Nephron progenitor cell (in vitro differentiated cells): ENCODE measurements around the gene ERVW-1.
"Not testable (repeated sequence)": the region's sequence is repeated elsewhere in the genome, so short reads cannot be mapped to it uniquely, and the experiment has no call there.

Experiments
- DNase-seq: peaks from one replicate; pipeline ENCODE4 v3.0.0; 2021
- H3K27ac Mint-ChIP-seq: 2 replicates; pipeline ENCODE4 v1.8.0; 2021; ENCODE audit warnings: mild to moderate bottlenecking, moderate library complexity, mixed read lengths
- H3K27me3 Mint-ChIP-seq: 2 replicates; pipeline ENCODE4 v1.8.0; 2021; ENCODE audit warnings: mild to moderate bottlenecking, low read depth, mixed read lengths; ENCODE audit not compliant: poor library complexity
- H3K36me3 Mint-ChIP-seq: 2 replicates; pipeline ENCODE4 v1.8.0; 2021; ENCODE audit warnings: low read depth, mixed read lengths
- H3K4me1 Mint-ChIP-seq: 2 replicates; pipeline ENCODE4 v1.8.0; 2021; ENCODE audit warnings: mixed read lengths
- H3K4me3 Mint-ChIP-seq: 2 replicates; pipeline ENCODE4 v1.8.0; 2021; ENCODE audit warnings: mild to moderate bottlenecking, moderate library complexity, mixed read lengths
- H3K9me3 Mint-ChIP-seq: 2 replicates; pipeline ENCODE4 v1.8.0; 2021; ENCODE audit warnings: mild to moderate bottlenecking, moderate library complexity, mixed read lengths
- TF ChIP-seq, protein P1 (sequence below): fragments of 200-600 bp; sonication (generic); IDR thresholded peaks from 2 replicates; pipeline ENCODE4 v1.5.0; 2021; ENCODE audit warnings: antibody characterized with exemption

Gene ERVW-1

GRCh38 chr7:92478095-92478494 lies 349 bp upstream of the ERVW-1 start:
- TF ChIP-seq, protein P1, sequence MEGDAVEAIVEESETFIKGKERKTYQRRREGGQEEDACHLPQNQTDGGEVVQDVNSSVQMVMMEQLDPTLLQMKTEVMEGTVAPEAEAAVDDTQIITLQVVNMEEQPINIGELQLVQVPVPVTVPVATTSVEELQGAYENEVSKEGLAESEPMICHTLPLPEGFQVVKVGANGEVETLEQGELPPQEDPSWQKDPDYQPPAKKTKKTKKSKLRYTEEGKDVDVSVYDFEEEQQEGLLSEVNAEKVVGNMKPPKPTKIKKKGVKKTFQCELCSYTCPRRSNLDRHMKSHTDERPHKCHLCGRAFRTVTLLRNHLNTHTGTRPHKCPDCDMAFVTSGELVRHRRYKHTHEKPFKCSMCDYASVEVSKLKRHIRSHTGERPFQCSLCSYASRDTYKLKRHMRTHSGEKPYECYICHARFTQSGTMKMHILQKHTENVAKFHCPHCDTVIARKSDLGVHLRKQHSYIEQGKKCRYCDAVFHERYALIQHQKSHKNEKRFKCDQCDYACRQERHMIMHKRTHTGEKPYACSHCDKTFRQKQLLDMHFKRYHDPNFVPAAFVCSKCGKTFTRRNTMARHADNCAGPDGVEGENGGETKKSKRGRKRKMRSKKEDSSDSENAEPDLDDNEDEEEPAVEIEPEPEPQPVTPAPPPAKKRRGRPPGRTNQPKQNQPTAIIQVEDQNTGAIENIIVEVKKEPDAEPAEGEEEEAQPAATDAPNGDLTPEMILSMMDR = no peak
- no peaks in the 10 kb centered on the region for H3K9me3 Mint-ChIP-seq
- H3K4me3 Mint-ChIP-seq = no peak overlapping the region
- H3K4me1 Mint-ChIP-seq = no peaks in the 10 kb centered on the region
- no peak overlapping the region for H3K27ac Mint-ChIP-seq
- no peaks in the 10 kb centered on the region for H3K27me3 Mint-ChIP-seq
- no peak for DNase-seq
- H3K36me3 Mint-ChIP-seq = no peaks in the 10 kb centered on the region

DNA sequence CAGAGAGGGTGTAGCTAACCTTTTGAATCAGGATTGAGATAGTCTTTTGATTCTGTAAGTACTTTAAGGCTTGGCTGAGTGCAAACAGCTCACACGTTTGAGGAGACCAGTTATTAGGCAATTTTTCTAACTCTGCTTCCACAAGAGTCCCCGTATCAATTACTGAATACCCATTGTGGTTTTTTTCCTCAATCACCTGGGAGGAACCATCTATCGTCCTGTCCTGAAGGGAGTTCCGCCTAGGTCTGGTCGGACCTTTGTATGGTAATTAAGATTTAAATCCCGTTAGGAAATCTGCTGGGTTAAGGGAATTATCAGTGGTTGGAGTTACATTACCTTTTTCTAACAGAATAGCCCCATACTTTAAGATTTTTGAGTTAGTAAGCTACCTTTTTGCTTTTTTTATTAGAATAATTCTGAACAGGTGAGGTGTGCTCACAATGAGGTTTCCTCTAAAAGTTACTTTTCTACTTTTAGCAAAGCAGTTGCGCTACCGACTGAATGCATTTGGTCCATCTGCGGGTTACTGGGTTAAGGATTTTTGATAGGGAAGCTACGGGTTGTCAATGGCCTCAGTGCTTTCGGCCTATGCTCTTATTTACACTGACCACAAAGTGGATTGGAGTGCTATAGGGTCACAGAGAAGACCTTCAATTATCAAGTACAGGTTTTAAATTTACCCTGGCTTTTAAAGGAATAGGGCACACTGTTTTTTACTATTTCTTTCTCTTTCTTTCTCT lies 1.7 kb downstream of the ERVW-1 start:
- H3K36me3 Mint-ChIP-seq, H3K27ac Mint-ChIP-seq, H3K9me3 Mint-ChIP-seq, H3K4me3 Mint-ChIP-seq, DNase-seq, H3K4me1 Mint-ChIP-seq, H3K27me3 Mint-ChIP-seq: not testable (repeated sequence)

GRCh38 chr7:92475261-92475770 lies 2.4 kb downstream of the ERVW-1 start:
- H3K4me3 Mint-ChIP-seq, H3K9me3 Mint-ChIP-seq, H3K27ac Mint-ChIP-seq, H3K4me1 Mint-ChIP-seq, H3K36me3 Mint-ChIP-seq, DNase-seq, H3K27me3 Mint-ChIP-seq: not testable (repeated sequence)

DNA sequence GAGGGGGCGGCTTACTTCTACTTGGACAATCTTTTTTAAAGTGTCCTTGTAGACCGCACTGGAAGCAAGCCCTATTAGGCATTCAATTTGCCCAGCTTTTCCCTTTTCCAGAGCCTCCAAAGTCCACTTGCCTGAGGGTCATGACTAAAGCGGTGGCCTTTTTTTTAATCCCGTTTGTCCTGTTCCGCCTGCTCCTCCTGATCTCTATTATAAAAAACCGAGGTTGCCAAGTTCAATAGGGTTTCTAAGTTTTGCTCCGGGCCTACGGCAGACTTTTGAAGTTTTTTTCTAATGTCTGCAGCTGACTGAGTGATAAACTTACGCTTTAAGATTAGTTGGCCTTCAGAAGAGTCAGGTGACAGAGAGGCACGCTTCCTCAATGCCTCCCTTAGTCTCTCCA lies 3.8 kb downstream of the ERVW-1 start:
- not testable (repeated sequence) for H3K27ac Mint-ChIP-seq, H3K4me3 Mint-ChIP-seq, DNase-seq, H3K9me3 Mint-ChIP-seq, H3K27me3 Mint-ChIP-seq, H3K4me1 Mint-ChIP-seq
- peaks cover 12% of the 10 kb centered on the region for H3K36me3 Mint-ChIP-seq

DNA sequence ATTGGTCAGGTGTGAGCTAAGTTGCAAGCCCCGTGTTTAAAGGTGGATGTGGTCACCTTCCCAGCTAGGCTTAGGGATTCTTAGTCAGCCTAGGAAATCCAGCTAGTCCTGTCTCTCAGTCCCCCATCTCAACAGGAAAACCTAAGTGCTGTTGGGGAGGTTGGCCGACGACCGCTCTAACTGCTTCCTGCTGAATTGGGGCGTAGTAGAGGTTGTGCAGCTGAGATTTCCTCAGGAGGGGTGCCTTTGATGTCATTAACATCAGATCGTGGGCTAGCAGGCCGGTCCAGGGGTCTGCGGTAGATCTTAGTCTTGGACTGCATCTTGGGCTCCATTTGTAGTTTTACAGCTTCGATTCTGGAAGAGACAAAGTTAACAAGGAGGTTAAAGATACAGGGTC lies 9.2 kb downstream of the ERVW-1 start:
- peaks cover 28% of the 10 kb centered on the region for H3K36me3 Mint-ChIP-seq
- H3K27me3 Mint-ChIP-seq, H3K27ac Mint-ChIP-seq, DNase-seq, H3K4me1 Mint-ChIP-seq, H3K4me3 Mint-ChIP-seq: not testable (repeated sequence)
- peaks cover 22% of the 10 kb centered on the region for H3K9me3 Mint-ChIP-seq

DNA sequence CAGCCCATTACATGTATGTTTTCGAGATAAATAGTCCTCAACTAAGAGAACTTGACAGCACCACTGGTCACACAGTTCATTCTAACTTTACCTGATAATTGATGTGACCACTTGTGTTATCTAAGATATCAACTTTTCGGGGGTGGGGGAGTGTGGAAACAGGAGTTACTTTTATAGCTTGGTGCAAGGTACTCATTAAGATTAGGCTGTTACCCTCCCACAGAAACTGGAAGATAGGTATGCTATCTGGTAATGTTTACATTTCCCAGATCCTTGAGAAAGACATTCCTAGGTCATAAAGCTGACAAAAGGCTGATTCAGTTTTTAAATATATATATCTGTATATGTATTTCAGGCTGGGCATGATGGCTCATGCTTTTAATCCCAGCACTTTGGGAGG lies 11.1 kb downstream of the ERVW-1 start:
- peaks cover 7% of the 10 kb centered on the region for H3K27me3 Mint-ChIP-seq
- H3K27ac Mint-ChIP-seq = no peak overlapping the region
- H3K9me3 Mint-ChIP-seq = peaks cover 22% of the 10 kb centered on the region
- H3K4me1 Mint-ChIP-seq = no peaks in the 10 kb centered on the region
- no peak for DNase-seq
- H3K36me3 Mint-ChIP-seq = peaks cover 28% of the 10 kb centered on the region
- TF ChIP-seq, protein P1 = no peak
- no peak overlapping the region for H3K4me3 Mint-ChIP-seq

GRCh38 chr7:92464515-92464914 lies 13.2 kb downstream of the ERVW-1 start:
- TF ChIP-seq, protein P1 = no peak
- peaks cover 22% of the 10 kb centered on the region for H3K9me3 Mint-ChIP-seq
- no peak overlapping the region for H3K4me3 Mint-ChIP-seq
- no peak for DNase-seq
- H3K27ac Mint-ChIP-seq = no peak overlapping the region
- H3K4me1 Mint-ChIP-seq = peaks cover 5% of the 10 kb centered on the region
- peaks cover 23% of the 10 kb centered on the region for H3K36me3 Mint-ChIP-seq
- H3K27me3 Mint-ChIP-seq = peaks cover 2% of the 10 kb centered on the region

- no peak overlapping the region for H3K4me3 Mint-ChIP-seq
- peaks cover 2% of the 10 kb centered on the region for H3K27me3 Mint-ChIP-seq
- H3K36me3 Mint-ChIP-seq = peaks cover 13% of the 10 kb centered on the region
- H3K27ac Mint-ChIP-seq = no peak overlapping the region
- H3K4me1 Mint-ChIP-seq = peaks cover 5% of the 10 kb centered on the region
- H3K9me3 Mint-ChIP-seq = peaks cover 3% of the 10 kb centered on the region
- DNase-seq = no peak
- TF ChIP-seq, protein P1 = no peak
Observed at GRCh38 chr7:92462560-92462959, 15.2 kb downstream of the ERVW-1 start.
